Activated effector memory CD4-positive, alpha-beta T cell treated with anti-CD3 and anti-CD28 coated beads, Interleukin-2, amount 50 U/mL, for 16 hours (primary cell): ENCODE data around the gene RNASEH2B.

Experiments used
- DNase-seq: peaks from one replicate; pipeline ENCODE4 v3.0.0-alpha.2; 2020

The RNASEH2B gene, protein sequence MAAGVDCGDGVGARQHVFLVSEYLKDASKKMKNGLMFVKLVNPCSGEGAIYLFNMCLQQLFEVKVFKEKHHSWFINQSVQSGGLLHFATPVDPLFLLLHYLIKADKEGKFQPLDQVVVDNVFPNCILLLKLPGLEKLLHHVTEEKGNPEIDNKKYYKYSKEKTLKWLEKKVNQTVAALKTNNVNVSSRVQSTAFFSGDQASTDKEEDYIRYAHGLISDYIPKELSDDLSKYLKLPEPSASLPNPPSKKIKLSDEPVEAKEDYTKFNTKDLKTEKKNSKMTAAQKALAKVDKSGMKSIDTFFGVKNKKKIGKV

GRCh38 chr13:50909605-50910484, at the start of gene RNASEH2B:
Gene RNASEH2B (plus strand): TSS chr13:50909791. CDS start chr13:50910077, 286 bp downstream.
- peak; percentile 89 for DNase-seq

- DNase-seq: no peak
These were observed 45.1 kb upstream of the RNASEH2B start for GRCh38 chr13:50864492-50864891.

DNA sequence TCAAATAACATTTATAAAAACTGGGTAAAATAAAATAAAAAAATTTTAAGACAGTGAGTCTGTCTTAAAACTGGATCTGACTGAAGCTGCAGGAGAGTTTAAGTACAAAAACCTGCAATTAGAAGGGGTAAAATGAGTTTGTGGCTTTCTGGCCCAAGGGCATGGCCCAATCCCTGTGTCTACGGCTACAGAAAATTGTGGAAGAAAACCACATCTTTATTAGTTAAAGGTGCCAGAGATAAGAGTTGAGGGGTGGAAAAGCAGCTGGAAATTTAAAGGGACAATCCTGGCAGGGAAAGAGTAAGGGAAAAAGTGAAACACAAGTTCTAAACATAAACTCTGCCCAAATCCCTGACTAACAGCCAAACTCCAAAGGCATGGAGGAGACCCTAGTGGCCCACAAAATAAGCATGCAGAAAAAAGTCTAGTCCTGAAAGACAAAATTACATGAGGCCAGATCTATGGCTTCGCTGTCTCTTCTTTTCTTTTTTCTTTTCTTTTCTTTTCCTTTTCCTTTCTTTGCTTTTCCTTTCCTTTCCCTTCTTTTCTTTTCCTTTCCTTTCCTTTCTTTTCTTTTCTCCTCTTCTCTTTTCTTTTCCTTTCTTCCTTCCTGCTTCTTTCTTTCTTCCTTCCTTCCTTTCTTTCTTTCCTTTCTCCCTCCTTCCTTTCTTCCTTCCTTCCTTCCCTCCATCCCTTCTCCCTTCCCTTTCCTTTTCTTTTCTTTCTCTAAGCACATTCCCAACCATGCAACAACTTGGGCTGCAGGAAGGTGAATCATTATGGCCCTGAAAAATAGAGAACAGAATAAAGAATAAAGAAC, 42.6 kb upstream of the RNASEH2B start:
- no peak for DNase-seq

GRCh38 chr13:50867637-50867945, 42.0 kb upstream of the RNASEH2B start:
- DNase-seq: no peak

DNA sequence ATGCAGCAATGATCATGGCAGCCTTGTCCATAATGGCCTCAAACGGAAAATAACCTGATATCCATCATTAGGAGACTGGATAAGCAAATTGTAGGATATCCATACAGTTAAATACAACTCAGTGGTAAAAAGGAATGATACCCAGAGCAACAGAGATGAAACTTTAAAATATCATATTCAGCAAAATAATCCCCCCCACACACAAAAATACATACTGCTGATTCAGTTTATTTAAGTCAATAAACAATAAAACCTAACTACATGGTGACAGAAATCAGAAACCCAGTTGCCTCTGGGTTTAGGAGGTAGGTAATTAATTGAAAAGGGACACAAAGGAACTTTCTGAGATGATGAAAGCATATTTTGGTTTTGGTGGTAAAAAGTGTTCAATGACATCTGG, 38.2 kb upstream of the RNASEH2B start:
- DNase-seq: no peak

DNA sequence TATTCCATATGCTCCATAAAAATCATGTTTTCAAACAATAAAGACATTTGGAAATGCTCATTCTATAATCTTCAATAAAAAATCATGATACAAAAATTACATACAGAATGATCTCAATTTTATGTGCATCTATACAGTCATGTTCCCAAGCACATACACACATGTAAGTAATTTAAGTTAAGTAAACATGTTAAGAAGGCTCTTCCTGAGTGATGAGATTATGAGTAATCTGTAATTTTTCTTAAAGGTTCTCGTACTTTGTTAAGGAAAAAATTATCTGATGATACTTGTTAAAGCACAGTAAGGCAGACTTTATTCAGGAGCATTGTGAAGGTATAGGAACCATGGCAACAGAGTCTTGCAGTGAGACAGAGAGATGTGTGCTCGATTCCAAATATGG, 36.1 kb upstream of the RNASEH2B start:
- no peak for DNase-seq

GRCh38 chr13:50873991-50874390, 35.6 kb upstream of the RNASEH2B start:
- no peak for DNase-seq

DNA sequence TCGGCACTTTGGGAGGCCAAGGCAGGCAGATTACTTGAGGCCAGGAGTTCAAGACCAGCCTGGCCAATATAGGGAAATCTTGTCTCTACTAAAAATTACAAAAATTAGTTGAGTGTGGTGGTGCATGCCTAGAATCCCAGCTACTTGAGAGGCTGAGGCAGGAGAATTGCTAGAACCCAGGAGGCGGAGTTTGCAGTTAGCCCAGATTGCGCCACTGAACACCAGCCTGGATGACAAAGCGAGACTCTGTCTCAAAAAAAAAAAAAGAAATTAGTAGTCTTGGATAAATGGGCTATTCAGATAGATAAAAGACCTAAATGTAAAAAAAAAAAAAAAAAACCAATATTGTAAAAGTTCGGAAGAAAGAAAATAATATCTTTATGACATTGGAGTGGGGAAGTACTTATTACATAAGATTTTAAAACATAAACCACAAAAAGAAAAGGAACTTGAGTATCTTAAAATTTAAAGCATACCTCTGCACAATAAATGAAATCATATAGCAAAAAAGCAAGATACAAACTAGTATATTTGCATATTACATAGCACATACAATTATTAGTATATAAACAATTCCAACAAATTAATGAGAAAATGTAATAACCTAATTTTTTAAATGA, 26.7 kb upstream of the RNASEH2B start:
- DNase-seq: no peak

DNA sequence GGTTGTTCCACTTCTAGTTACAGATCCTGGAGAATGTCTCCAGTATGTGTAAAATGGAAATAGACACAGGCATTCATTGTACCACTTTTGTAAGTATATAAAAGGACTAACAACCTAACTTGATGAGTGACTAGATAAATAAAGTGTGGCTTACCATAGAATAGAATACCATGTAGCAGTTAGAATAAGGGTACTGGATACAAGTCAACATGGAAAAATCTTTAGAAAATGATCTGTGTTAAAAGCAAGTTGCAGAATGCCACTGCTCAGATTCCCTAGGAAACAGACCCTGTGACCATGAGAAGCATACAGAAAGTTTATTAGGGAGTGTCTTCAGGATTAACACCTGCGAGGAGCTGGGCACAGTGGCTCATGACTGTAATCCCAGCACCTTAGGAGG, 25.9 kb upstream of the RNASEH2B start:
- no peak for DNase-seq

GRCh38 chr13:50884265-50884664, 25.3 kb upstream of the RNASEH2B start:
- DNase-seq: no peak

DNA sequence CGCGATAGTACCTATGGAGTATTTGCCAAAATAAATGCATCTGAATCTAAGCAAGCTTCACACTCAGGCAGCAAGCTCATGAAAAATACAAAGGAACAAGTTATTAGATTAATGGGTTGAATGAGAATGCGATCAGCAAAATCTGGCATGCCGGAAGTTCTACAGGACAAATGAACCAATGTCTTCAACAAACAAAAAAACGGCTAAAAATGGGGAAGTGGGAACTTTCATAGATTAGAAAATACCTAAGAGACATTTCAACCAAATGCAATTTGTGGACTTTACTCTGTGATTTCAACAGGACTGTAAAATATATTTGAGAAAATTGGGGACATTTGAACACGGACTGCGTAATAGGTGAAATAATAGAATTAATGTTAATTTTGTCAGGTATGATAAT, 22.4 kb upstream of the RNASEH2B start:
- DNase-seq: no peak

DNA sequence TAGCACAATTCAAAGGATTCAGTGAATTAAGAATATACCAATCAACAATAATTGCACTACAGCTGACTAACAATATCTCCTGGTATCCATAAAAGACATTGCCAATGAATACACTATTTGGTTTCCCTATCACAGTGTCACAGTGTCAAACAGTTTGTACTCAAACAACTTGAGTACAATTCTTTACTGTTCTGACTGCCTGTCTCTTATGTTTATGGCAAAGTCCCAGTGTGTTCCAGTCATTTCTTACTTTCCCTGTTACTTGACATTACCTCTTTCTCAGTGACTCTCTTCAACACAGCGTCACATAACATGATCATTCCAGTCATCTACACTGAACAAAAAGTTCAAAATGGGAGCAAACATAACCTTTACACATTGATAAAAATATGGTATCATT, 21.2 kb upstream of the RNASEH2B start:
- DNase-seq: no peak

DNA sequence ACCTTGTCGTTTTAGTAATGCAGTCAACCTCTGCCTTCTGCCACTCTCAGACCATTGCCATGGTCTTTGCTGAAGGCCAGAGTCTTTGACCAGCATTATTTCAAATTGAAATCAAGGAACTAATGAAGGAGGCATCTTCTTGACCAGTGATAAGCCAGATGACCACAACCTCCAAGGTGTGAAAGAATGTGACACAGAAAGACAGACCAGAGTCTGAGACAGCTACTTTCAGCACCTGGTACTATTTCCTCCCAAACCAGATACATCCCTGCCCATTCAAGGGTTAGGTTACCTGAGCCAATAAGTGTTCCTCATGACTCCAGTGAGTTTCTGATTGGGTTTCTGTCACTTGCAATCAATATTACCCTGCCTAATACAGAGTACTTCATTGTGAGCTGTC, 20.3 kb upstream of the RNASEH2B start:
- DNase-seq: no peak

DNA sequence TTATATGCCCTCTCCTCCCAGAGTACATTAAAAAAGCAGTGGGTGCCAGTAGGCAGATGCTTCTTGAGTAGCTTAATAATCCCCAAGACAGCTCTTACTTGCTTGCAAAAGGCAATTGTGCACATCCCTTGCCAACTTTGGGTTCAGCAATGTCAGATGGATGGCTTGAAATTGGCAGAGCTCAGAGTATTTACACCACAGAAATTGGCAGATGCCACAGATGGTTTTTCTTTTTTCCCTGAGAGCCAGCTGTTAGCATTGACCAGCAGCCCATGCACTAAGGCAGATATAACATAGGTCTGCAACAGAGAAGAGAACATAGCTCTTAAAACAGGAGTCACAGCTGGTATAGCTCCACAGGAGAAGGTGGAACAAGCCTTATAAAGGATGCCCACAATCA, 18.4 kb upstream of the RNASEH2B start:
- DNase-seq: no peak

DNA sequence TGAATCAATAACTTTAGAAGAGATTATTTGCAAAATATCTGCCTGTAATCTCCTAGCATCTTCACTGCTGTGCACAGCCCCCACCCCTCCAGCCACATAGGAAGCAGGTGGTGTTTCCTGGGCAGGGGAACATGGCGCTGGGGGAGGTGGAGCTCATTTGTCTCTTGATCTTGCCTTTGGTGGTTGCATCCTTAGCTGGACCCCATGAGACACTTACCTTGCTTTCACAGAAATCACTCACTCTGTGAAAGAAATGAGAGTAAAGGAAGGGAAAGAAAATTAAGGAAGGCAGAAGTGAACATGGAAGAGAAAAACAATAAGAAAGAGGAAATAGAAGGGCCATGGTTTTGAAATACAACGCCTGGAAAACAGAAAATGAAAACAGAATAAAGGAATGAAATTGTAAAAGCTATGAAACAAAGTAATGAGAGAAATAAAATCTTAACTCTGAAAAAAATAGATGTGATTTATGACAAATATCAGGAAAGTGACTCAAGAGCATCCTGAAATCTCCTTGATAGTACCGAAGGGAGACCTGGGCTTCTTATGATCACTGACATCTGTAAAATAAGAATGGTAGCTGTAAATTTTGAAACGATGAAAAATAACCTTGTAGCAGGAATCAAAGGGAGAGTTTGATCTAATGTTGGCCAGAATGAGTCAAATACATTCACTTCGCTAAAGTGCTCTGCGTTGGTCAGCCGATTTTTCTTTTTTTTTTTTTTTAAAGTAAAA, 17.2 kb upstream of the RNASEH2B start:
- peak; percentile 76 for DNase-seq

GRCh38 chr13:50893211-50893852, 16.3 kb upstream of the RNASEH2B start:
- no peak for DNase-seq

GRCh38 chr13:50894012-50894411, 15.6 kb upstream of the RNASEH2B start:
- DNase-seq: no peak

GRCh38 chr13:50894504-50894903, 15.1 kb upstream of the RNASEH2B start:
- DNase-seq: no peak

- DNase-seq: no peak
These were observed 11.3 kb upstream of the RNASEH2B start for GRCh38 chr13:50898338-50898737.

DNA sequence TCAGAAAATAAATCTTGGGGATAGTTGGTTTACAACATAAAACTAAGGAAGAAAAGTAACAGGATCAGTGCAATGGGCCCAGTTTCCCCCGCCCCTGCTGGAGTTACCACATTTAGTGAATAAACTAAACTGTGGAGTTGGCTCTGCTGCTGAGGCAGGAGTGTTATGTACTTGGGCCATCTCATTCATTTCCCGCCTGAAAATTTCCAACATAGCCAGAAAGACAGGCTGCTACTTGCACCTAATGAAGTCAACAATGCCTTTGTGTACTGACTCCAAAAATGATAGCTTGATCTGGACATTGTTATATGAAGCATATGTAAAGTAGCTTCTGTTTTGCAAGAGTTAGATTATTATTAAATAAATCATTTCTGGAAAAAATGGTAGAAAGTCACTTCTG, 7.9 kb upstream of the RNASEH2B start:
- DNase-seq: no peak

DNA sequence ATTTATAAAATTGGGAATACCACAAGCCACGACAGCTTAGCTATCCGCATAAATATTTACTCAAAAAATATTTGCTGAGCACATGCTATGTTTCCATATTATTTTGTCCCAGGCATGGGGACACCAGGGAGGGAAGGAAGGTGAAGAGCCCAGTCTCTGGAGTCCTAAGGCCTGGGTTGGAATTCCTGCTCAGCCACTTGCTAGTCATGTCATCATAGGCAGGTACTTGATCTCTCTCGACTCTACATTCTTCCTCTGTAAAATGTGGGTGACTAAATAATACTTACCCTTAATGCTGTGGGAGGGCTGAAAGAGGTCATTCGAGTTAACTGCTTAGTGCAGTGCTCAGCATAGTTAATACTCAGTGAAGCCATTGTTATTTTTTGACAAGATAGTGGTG, 4.3 kb upstream of the RNASEH2B start:
- DNase-seq: no peak

GRCh38 chr13:50907781-50908180, 1.8 kb upstream of the RNASEH2B start:
- DNase-seq: no peak
